H1 (cell line): Measurements from ENCODE around the gene CMPK2. TPM values are rescaled to one million over a fixed set of nuclear protein-coding genes. Genes with fewer than 3 reads are reported as not detected.

Experiments
- CTCF ChIA-PET: fragments of 300-600 bp; sonication (Branson Sonifier 250); formaldehyde crosslinking; loops from one replicate; lab custom pipeline; 2021; ENCODE audit not compliant: partially characterized antibody; lab: Charles Lee
- POLR2A ChIA-PET: fragments of 300-600 bp; sonication (Branson Sonifier 250); formaldehyde crosslinking; loops from one replicate; lab custom pipeline; 2021; ENCODE audit warnings: inconsistent platforms; ENCODE audit not compliant: partially characterized antibody; lab: Charles Lee
- DNase-seq, 2 experiments: peaks; one replicate each; pipeline versions ENCODE4 v3.0.0 to v3.0.0-alpha.2; 2010 to 2022; ENCODE audit warnings: low spot score in 2 of 2, low read depth in 1 of 2, mixed read lengths in 1 of 2
- FAIRE-seq: peaks from 2 replicates; lab custom pipeline; 2011; peaks lifted over from hg19 to GRCh38; lab: Jason Lieb, UNC
- H2AFZ ChIP-seq: 2 replicates; pipeline ENCODE4 v1.8.1; 2012; ENCODE audit warnings: low read length, inconsistent platforms
- H2AK5ac ChIP-seq: 2 replicates; pipeline ENCODE4 v1.6.1; 2013; ENCODE audit warnings: low read depth, low read length
- H2BK120ac ChIP-seq: replicated peaks from 2 replicates; pipeline ENCODE3; 2013; ENCODE audit warnings: low read depth, low read length, inconsistent platforms
- H2BK12ac ChIP-seq: 2 replicates; pipeline ENCODE4 v1.6.1; 2013; ENCODE audit warnings: low read depth, low read length
- H2BK15ac ChIP-seq: 2 replicates; pipeline ENCODE4 v1.6.1; 2013; ENCODE audit warnings: low read length
- H2BK20ac ChIP-seq: 2 replicates; pipeline ENCODE4 v1.6.1; 2013; ENCODE audit warnings: low read length
- H2BK5ac ChIP-seq: 2 replicates; pipeline ENCODE4 v1.6.1; 2013; ENCODE audit warnings: low read depth, low read length
- H3K14ac ChIP-seq: 2 replicates; pipeline ENCODE4 v1.6.1; 2013; ENCODE audit warnings: inconsistent platforms; ENCODE audit not compliant: insufficient read length
- H3K18ac ChIP-seq: 2 replicates; pipeline ENCODE4 v1.6.1; 2013; ENCODE audit warnings: low read length; ENCODE audit errors: extremely low read depth
- H3K23ac ChIP-seq: 2 replicates; pipeline ENCODE4 v1.6.1; 2013; ENCODE audit warnings: inconsistent platforms; ENCODE audit not compliant: insufficient read length
- H3K23me2 ChIP-seq: 2 replicates; pipeline ENCODE4 v1.6.1; 2013; ENCODE audit warnings: low read depth, low read length
- H3K27ac ChIP-seq: 2 replicates; pipeline ENCODE4 v1.6.1; 2011; ENCODE audit warnings: low read depth, low read length, inconsistent platforms
- H3K27me3 ChIP-seq, 4 experiments: replicated peaks in 1 of 4; 1 replicate in 1 of 4; 2 replicates in 3 of 4; pipeline versions ENCODE4 v1.6.1 to v1.8.1; 2011 to 2013; ENCODE audit warnings: low read length in 3 of 4, mild to moderate bottlenecking in 3 of 4, inconsistent platforms in 2 of 4, mixed read lengths in 2 of 4, moderate library complexity in 1 of 4; ENCODE audit not compliant: control insufficient read depth in 3 of 4, insufficient read depth in 3 of 4; ENCODE audit errors: extremely low read depth in 1 of 4
- H3K36me3 ChIP-seq, 4 experiments: 2 replicates each; pipeline versions ENCODE4 v1.6.1 to v1.8.1; 2011 to 2013; ENCODE audit warnings: mild to moderate bottlenecking in 4 of 4, low read length in 3 of 4, moderate library complexity in 2 of 4, control low read depth in 1 of 4, inconsistent platforms in 1 of 4; ENCODE audit not compliant: insufficient read depth in 4 of 4, control insufficient read depth in 2 of 4
- H3K4ac ChIP-seq: replicated peaks from 2 replicates; pipeline ENCODE3; 2013; ENCODE audit warnings: low read length, low read depth, mixed read lengths, inconsistent platforms; ENCODE audit not compliant: insufficient read length
- H3K4me1 ChIP-seq, 4 experiments: replicated peaks in 1 of 4; 1 replicate in 1 of 4; 2 replicates in 3 of 4; pipeline versions ENCODE4 v1.6.1 to v1.8.1; 2011 to 2013; ENCODE audit warnings: low read length in 3 of 4, inconsistent platforms in 2 of 4, mixed read lengths in 1 of 4; ENCODE audit not compliant: insufficient read depth in 4 of 4, control insufficient read depth in 3 of 4
- H3K4me2 ChIP-seq, 2 experiments: 2 replicates each; pipeline versions ENCODE4 v1.6.1 to v1.8.1; 2011 to 2013; ENCODE audit warnings: low read depth in 2 of 2, low read length in 2 of 2, control low read depth in 1 of 2, inconsistent platforms in 1 of 2, mild to moderate bottlenecking in 1 of 2; ENCODE audit not compliant: insufficient read depth in 1 of 2
- H3K4me3 ChIP-seq, 4 experiments: fragments of 200-600, 300-600 bp in 1 of 4; sonication (generic), shearing (Covaris generic), sonication (Bioruptor Twin) in 1 of 4; 2 replicates each; pipeline versions ENCODE4 v1.5.1 to v1.8.1; 2011 to 2016; ENCODE audit warnings: low read length in 4 of 4, low read depth in 3 of 4, control low read depth in 2 of 4, inconsistent platforms in 2 of 4, mild to moderate bottlenecking in 2 of 4, mixed read lengths in 1 of 4, moderate library complexity in 1 of 4; ENCODE audit not compliant: insufficient read depth in 2 of 4; ENCODE audit errors: extremely low read depth in 1 of 4
- H3K56ac ChIP-seq: replicated peaks from 2 replicates; pipeline ENCODE3; 2013; ENCODE audit warnings: low read depth, mild to moderate bottlenecking, mixed read lengths, low read length, inconsistent platforms; ENCODE audit not compliant: insufficient read length
- H3K79me1 ChIP-seq: 2 replicates; pipeline ENCODE4 v1.6.1; 2013; ENCODE audit warnings: low read depth, low read length, control low read depth
- H3K79me2 ChIP-seq, 2 experiments: 2 replicates each; pipeline versions ENCODE4 v1.6.1 to v1.8.1; 2012 to 2013; ENCODE audit warnings: low read length in 2 of 2, mild to moderate bottlenecking in 2 of 2, inconsistent platforms in 1 of 2; ENCODE audit not compliant: insufficient read depth in 2 of 2, control insufficient read depth in 1 of 2
- H3K9ac ChIP-seq, 4 experiments: replicated peaks in 1 of 4; 1 replicate in 1 of 4; 2 replicates in 3 of 4; pipeline versions ENCODE4 v1.6.1 to v1.8.1; 2011 to 2013; ENCODE audit warnings: low read depth in 3 of 4, low read length in 3 of 4, control low read depth in 2 of 4, mild to moderate bottlenecking in 2 of 4, moderate library complexity in 2 of 4, inconsistent platforms in 1 of 4; ENCODE audit errors: extremely low read depth in 1 of 4
- H3K9me3 ChIP-seq, 2 experiments: 2 replicates each; pipeline versions ENCODE4 v1.6.1 to v1.8.1; 2012 to 2013; ENCODE audit warnings: mild to moderate bottlenecking in 2 of 2, moderate library complexity in 2 of 2, control low read depth in 1 of 2, inconsistent platforms in 1 of 2, low read depth in 1 of 2, low read length in 1 of 2, mixed read lengths in 1 of 2; ENCODE audit not compliant: insufficient read depth in 2 of 2
- H4K20me1 ChIP-seq, 2 experiments: replicated peaks in 1 of 2; 2 replicates each; pipeline versions ENCODE3 to v1.8.1; 2011 to 2013; ENCODE audit warnings: inconsistent platforms in 2 of 2, low read length in 2 of 2, mild to moderate bottlenecking in 1 of 2; ENCODE audit not compliant: insufficient read depth in 2 of 2, control insufficient read depth in 1 of 2
- H4K5ac ChIP-seq: 2 replicates; pipeline ENCODE4 v1.6.1; 2013; ENCODE audit warnings: low read length, low read depth, mixed read lengths, inconsistent platforms; ENCODE audit not compliant: insufficient read length
- H4K8ac ChIP-seq: 2 replicates; pipeline ENCODE4 v1.8.0; 2013; ENCODE audit warnings: mild to moderate bottlenecking, moderate library complexity, low read length, inconsistent platforms; ENCODE audit not compliant: insufficient read depth; ENCODE audit errors: extremely low read depth
- H4K91ac ChIP-seq: replicated peaks from 2 replicates; pipeline ENCODE3; 2013; ENCODE audit warnings: low read length, mixed read lengths, inconsistent platforms; ENCODE audit not compliant: insufficient read length
- BCL11A ChIP-seq, 2 experiments: IDR thresholded peaks; one replicate each; pipeline ENCODE4 v1.6.1; 2011; ENCODE audit warnings: low read depth in 2 of 2, low read length in 2 of 2, mild to moderate bottlenecking in 2 of 2
- CBX5 ChIP-seq: fragments of 300-800, 300-1000 bp; sonication (generic); IDR thresholded peaks from 2 replicates; pipeline ENCODE4 v1.7.1; 2016; ENCODE audit warnings: antibody characterized with exemption, low read length, low read depth
- CREB1 ChIP-seq: IDR thresholded peaks from 2 replicates; pipeline ENCODE4 v1.6.1; 2012; ENCODE audit warnings: inconsistent platforms
- CTCF ChIP-seq, 3 experiments: IDR thresholded peaks; 1 replicate in 2 of 3; 2 replicates in 1 of 3; pipeline versions ENCODE4 v1.5.1 to v1.6.1; 2011; ENCODE audit warnings: low read length in 3 of 3, mild to moderate bottlenecking in 3 of 3, inconsistent platforms in 2 of 3, low read depth in 1 of 3, moderate library complexity in 1 of 3; ENCODE audit not compliant: insufficient read depth in 1 of 3; ENCODE audit errors: control extremely low read depth in 1 of 3
- JUN ChIP-seq: IDR thresholded peaks from 2 replicates; pipeline ENCODE4 v1.6.1; 2011; ENCODE audit warnings: low read depth, mild to moderate bottlenecking, improper control_type of control experiment, low read length
- KDM5A ChIP-seq: fragments of 200-600 bp; IDR thresholded peaks from 2 replicates; pipeline ENCODE4 v1.7.1; 2012; ENCODE audit warnings: mild to moderate bottlenecking, low read length, inconsistent platforms, mixed read lengths
- MAFK ChIP-seq: IDR thresholded peaks from 2 replicates; pipeline ENCODE4 v1.6.1; 2012; ENCODE audit warnings: low read depth, mild to moderate bottlenecking, improper control_type of control experiment, low read length
- POLR2A ChIP-seq, 2 experiments: IDR thresholded peaks; 1 replicate in 1 of 2; 2 replicates in 1 of 2; pipeline ENCODE4 v1.6.1; 2011; ENCODE audit warnings: low read depth in 2 of 2, low read length in 2 of 2, mild to moderate bottlenecking in 2 of 2; ENCODE audit errors: control extremely low read depth in 1 of 2
- RBBP5 ChIP-seq: IDR thresholded peaks from 2 replicates; pipeline ENCODE4 v1.7.1; 2012; ENCODE audit warnings: low read depth, mild to moderate bottlenecking, inconsistent platforms, low read length, moderate library complexity, borderline replicate concordance
- RFX5 ChIP-seq: IDR thresholded peaks from 2 replicates; pipeline ENCODE4 v1.6.1; 2011; ENCODE audit warnings: low read depth, low read length, improper control_type of control experiment, borderline replicate concordance
- SIRT6 ChIP-seq: IDR thresholded peaks from one replicate; pipeline ENCODE4 v1.7.1; 2012; ENCODE audit warnings: low read length, inconsistent platforms
- SUZ12 ChIP-seq: fragments of 200-600 bp; sonication (generic); IDR thresholded peaks from 2 replicates; pipeline ENCODE4 v1.6.1; 2012; ENCODE audit warnings: mild to moderate bottlenecking, inconsistent platforms, low read length, moderate library complexity, mixed read lengths
- YY1 ChIP-seq: IDR thresholded peaks from 2 replicates; pipeline ENCODE4 v1.6.1; 2011; ENCODE audit warnings: low read depth, mild to moderate bottlenecking, low read length
- ZNF274 ChIP-seq: IDR thresholded peaks from 2 replicates; pipeline ENCODE4 v1.7.0; 2012; ENCODE audit warnings: low read length, borderline replicate concordance; ENCODE audit errors: extremely low read depth
- WGBS, 2 experiments: shearing (Covaris generic) in 1 of 2; methylation state at CpG; one replicate each; pipeline versions ENCODE4 v1.1.6 to v1.1.7; 2013 to 2015; ENCODE audit warnings: low lambda C conversion rate in 2 of 2, mixed read lengths in 2 of 2, inconsistent platforms in 1 of 2, low coverage in 1 of 2, missing lambda C conversion rate in 1 of 2; ENCODE audit not compliant: insufficient replicate concordance in 2 of 2, insufficient coverage in 1 of 2, insufficient read length in 1 of 2; ENCODE audit errors: extremely low coverage in 1 of 2, missing lambda C conversion rate in 1 of 2; 5-methylcytosine and 5-hydroxymethylcytosine counted together
- polyA plus RNA-seq, 7 experiments: library from polyadenylated mRNA; depleted of rRNA in 3 of 7; stranded (reverse) in 5 of 7; unstranded in 2 of 7; fragments of >200 nt in 5 of 7; fragments of 200-250 nt in 2 of 7; gene quantifications; 1 replicate in 5 of 7; 2 replicates in 1 of 7; 4 replicates in 1 of 7; pipeline versions ENCODE4 v1.2.1 to v1.2.3, GENCODE V29; 2011 to 2013; ENCODE audit warnings: missing spikeins in 2 of 7, mixed read lengths in 2 of 7
- total RNA-seq: library from RNA; stranded (reverse); fragmentation: NEBNext Ultra II Directional; extraction: Animal tissue kit (Norgen Biotek cat#: 25700); gene quantifications from 2 replicates; pipeline ENCODE4 v1.2.1, GENCODE V29; 2021

Gene CMPK2
- total and polyA plus RNA-seq, 2 of the 8 experiments (the other 6 are each of a cell fraction or from before 2014, with no cell fraction given): 0.28 to 0.53 TPM

GRCh38 chr2:6828299-6828584 lies 37.5 kb downstream of the CMPK2 start:
- Histone ChIP-seq H2AK5ac (no peak overlapping the region), H3K27ac (no peak overlapping the region), H2BK15ac (no peak overlapping the region), H3K4me2 (no peak overlapping the region), H2BK5ac (no peak overlapping the region), H3K9me3 (peaks cover 11 to 13% of the 10 kb centered on the region in 2 experiments; a peak in 3 of 4 replicates), H4K5ac (no peak overlapping the region), H4K20me1 (no peaks in the 10 kb centered on the region), H3K23me2 (no peaks in the 10 kb centered on the region), H3K4ac (no peak overlapping the region), H3K27me3 (no peaks in the 10 kb centered on the region), H3K4me1 (no peaks in the 10 kb centered on the region; a peak in 2 of 7 replicates), H3K36me3 (no peaks in the 10 kb centered on the region; a peak in 1 of 8 replicates), H3K79me2 (no peaks in the 10 kb centered on the region), H2BK120ac (no peak overlapping the region), H4K8ac (no peak overlapping the region), H3K56ac (no peak overlapping the region), H3K4me3 (no peak overlapping the region), H3K14ac (no peak overlapping the region), H2BK12ac (no peak overlapping the region), H3K79me1 (no peaks in the 10 kb centered on the region), H4K91ac (no peak overlapping the region), H2BK20ac (no peak overlapping the region), H3K18ac (no peak overlapping the region), H2AFZ (no peak overlapping the region), H3K9ac (no peak overlapping the region), H3K23ac (no peak overlapping the region)
- FAIRE-seq (no peak), DNase-seq (no peak)
- POLR2A ChIA-PET: no interaction called here
- WGBS, 2 experiments: 43% methylated on average over 2 of the region's 2 CpGs; no CpG with 5 or more reads in 1 of the 2 experiments
- CTCF ChIA-PET: interaction anchor here (1.7 kb wide), 1 partner anchor 34 kb away, joined by 8 read pairs; no protein-coding TSS in a partner anchor
- no peak for TF ChIP-seq RBBP5
- TF ChIP-seq CREB1: no peak
- peak in 1 of 3 experiments; percentile 30; a peak in 2 of 4 replicates for TF ChIP-seq CTCF (IDR thresholded peaks at IDR 0.05; ENCODE audit: control extremely low read depth in 1 of 3, insufficient read depth in 1 of 3, low read depth in 1 of 3, low read length in 3 of 3)
- peak; percentile 44; the same call in 1 of the 2 replicates for TF ChIP-seq MAFK
- no peak for TF ChIP-seq SIRT6
- TF ChIP-seq RFX5: no peak
- TF ChIP-seq POLR2A (IDR thresholded peaks at IDR 0.05; ENCODE audit: control extremely low read depth in 1 of 2, low read depth in 2 of 2, low read length in 2 of 2): no peak
- TF ChIP-seq YY1: no peak
- TF ChIP-seq KDM5A: no peak
- TF ChIP-seq JUN: no peak
- no peak for TF ChIP-seq BCL11A (IDR thresholded peaks at IDR 0.05; ENCODE audit: low read depth in 2 of 2, low read length in 2 of 2)
- TF ChIP-seq ZNF274: no peak
- TF ChIP-seq SUZ12: no peak
- no peak for TF ChIP-seq CBX5
